Activated CD8-positive, alpha-beta memory T cell treated with anti-CD3 and anti-CD28 coated beads for 36 hours (primary cell): ENCODE results near the gene NAP1L2. TPM values are rescaled to one million over a fixed set of nuclear protein-coding genes. Genes with fewer than 3 reads are reported as not detected.
"Not testable (repeated sequence)": the region's sequence is repeated elsewhere in the genome, so short reads cannot be mapped to it uniquely, and the experiment has no call there.

Experiments
- CTCF ChIA-PET: fragments of 350-600 bp; sonication (Branson Sonifier 250); formaldehyde crosslinking; loops from one replicate; lab custom pipeline; 2021; ENCODE audit warnings: antibody characterized with exemption; lab: Charles Lee
- POLR2A ChIA-PET: fragments of 350-600 bp; sonication (Branson Sonifier 250); formaldehyde crosslinking; loops from one replicate; lab custom pipeline; 2021; ENCODE audit warnings: antibody characterized with exemption; lab: Charles Lee
- total RNA-seq, 2 experiments: library from RNA; stranded (reverse); gene quantifications; one replicate each; pipeline ENCODE4 v1.2.3, GENCODE V29; 2021

NAP1L2 gene
- total RNA-seq: 1 to 10 TPM; 1.4 to 1.6 TPM

- ChIA-PET POLR2A (no interaction called here), CTCF (no interaction called here)
These were observed at the start of gene NAP1L2 for GRCh38 chrX:73214426-73215094. Gene NAP1L2 (minus strand): TSS chrX:73214851. CDS start chrX:73214492, 359 bp downstream.

GRCh38 chrX:73262991-73263390 is 48.3 kb upstream of the NAP1L2 start:
- CTCF ChIA-PET: no interaction called here
- POLR2A ChIA-PET: no interaction called here

- ChIA-PET CTCF (no interaction called here), POLR2A (no interaction called here)
These were observed 24.6 kb upstream of the NAP1L2 start for GRCh38 chrX:73239242-73239641.

- ChIA-PET POLR2A (no interaction called here), CTCF (no interaction called here)
These were observed 3.0 kb upstream of the NAP1L2 start for GRCh38 chrX:73217621-73218020.

- POLR2A ChIA-PET: no interaction called here
- CTCF ChIA-PET: no interaction called here
These were observed 595 bp upstream of the NAP1L2 start for GRCh38 chrX:73215246-73215645.

- ChIA-PET POLR2A (no interaction called here), CTCF (no interaction called here)
These were observed 771 bp downstream of the NAP1L2 start for GRCh38 chrX:73213734-73214425.

GRCh38 chrX:73206366-73206765 is 8.3 kb downstream of the NAP1L2 start:
- ChIA-PET CTCF (no interaction called here), POLR2A (no interaction called here)

- ChIA-PET CTCF (no interaction called here), POLR2A (no interaction called here)
These were observed 32.0 kb downstream of the NAP1L2 start for GRCh38 chrX:73182502-73183114.

- POLR2A ChIA-PET, CTCF ChIA-PET: not testable (repeated sequence)
These were observed 45.7 kb downstream of the NAP1L2 start for GRCh38 chrX:73168945-73169344.

Other genes starting within 250 kb of the NAP1L2 start
- not detected for gene PABPC1L2B, start 211.9 kb downstream of the NAP1L2 start, total RNA-seq
- gene PABPC1L2A, start 135.3 kb downstream of the NAP1L2 start, total RNA-seq: not detected
- not detected for gene CDX4, start 232.2 kb upstream of the NAP1L2 start, total RNA-seq